ENCODE results near the gene MFAP5.

GRCh38 chr12:8661751-8662150, 875 bp downstream of the MFAP5 start:
- TF ChIP-seq POLR2AphosphoS5 (IDR thresholded peaks at IDR 0.05; ENCODE audit: low read length) (no peak), EZH2 (IDR thresholded peaks at IDR 0.05; ENCODE audit: borderline replicate concordance, control insufficient read depth, low read depth, low read length) (no peak), YY1 (IDR thresholded peaks at IDR 0.05; ENCODE audit: low read depth, low read length) (no peak), JUNB (IDR thresholded peaks at IDR 0.05) (no peak), CTCF (IDR thresholded peaks at IDR 0.05 in 2 of 3, conservative IDR thresholded peaks at IDR 0.05 in 1 of 3; ENCODE audit: control insufficient read depth in 2 of 3, extremely low read depth in 1 of 3, insufficient read depth in 1 of 3, low read depth in 3 of 3, low read length in 3 of 3) (no peak), MEF2B (IDR thresholded peaks at IDR 0.05; ENCODE audit: partially characterized antibody, poor library complexity, severe bottlenecking) (no peak), NRF1 (conservative IDR thresholded peaks at IDR 0.05; ENCODE audit: low read depth, low read length) (no peak), CBFB (IDR thresholded peaks at IDR 0.05; ENCODE audit: low read depth) (no peak), POLR2A (IDR thresholded peaks at IDR 0.05; ENCODE audit: low read depth, low read length) (no peak), STAT3 (IDR thresholded peaks at IDR 0.05; ENCODE audit: low read depth, low read length) (no peak), SIN3A (IDR thresholded peaks at IDR 0.05; ENCODE audit: low read depth, low read length) (no peak)
- TF ChIP-seq, protein P1, sequence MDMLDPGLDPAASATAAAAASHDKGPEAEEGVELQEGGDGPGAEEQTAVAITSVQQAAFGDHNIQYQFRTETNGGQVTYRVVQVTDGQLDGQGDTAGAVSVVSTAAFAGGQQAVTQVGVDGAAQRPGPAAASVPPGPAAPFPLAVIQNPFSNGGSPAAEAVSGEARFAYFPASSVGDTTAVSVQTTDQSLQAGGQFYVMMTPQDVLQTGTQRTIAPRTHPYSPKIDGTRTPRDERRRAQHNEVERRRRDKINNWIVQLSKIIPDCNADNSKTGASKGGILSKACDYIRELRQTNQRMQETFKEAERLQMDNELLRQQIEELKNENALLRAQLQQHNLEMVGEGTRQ (IDR thresholded peaks at IDR 0.05; ENCODE audit: borderline replicate concordance, low read depth, low read length): no peak
- TF ChIP-seq, protein P2, sequence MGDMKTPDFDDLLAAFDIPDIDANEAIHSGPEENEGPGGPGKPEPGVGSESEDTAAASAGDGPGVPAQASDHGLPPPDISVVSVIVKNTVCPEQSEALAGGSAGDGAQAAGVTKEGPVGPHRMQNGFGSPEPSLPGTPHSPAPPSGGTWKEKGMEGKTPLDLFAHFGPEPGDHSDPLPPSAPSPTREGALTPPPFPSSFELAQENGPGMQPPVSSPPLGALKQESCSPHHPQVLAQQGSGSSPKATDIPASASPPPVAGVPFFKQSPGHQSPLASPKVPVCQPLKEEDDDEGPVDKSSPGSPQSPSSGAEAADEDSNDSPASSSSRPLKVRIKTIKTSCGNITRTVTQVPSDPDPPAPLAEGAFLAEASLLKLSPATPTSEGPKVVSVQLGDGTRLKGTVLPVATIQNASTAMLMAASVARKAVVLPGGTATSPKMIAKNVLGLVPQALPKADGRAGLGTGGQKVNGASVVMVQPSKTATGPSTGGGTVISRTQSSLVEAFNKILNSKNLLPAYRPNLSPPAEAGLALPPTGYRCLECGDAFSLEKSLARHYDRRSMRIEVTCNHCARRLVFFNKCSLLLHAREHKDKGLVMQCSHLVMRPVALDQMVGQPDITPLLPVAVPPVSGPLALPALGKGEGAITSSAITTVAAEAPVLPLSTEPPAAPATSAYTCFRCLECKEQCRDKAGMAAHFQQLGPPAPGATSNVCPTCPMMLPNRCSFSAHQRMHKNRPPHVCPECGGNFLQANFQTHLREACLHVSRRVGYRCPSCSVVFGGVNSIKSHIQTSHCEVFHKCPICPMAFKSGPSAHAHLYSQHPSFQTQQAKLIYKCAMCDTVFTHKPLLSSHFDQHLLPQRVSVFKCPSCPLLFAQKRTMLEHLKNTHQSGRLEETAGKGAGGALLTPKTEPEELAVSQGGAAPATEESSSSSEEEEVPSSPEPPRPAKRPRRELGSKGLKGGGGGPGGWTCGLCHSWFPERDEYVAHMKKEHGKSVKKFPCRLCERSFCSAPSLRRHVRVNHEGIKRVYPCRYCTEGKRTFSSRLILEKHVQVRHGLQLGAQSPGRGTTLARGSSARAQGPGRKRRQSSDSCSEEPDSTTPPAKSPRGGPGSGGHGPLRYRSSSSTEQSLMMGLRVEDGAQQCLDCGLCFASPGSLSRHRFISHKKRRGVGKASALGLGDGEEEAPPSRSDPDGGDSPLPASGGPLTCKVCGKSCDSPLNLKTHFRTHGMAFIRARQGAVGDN (IDR thresholded peaks at IDR 0.05): no peak
